Keratinocyte (primary cell): ENCODE results near the gene ITPR1.

Experiments
- EZH2 ChIP-seq: IDR thresholded peaks from one replicate; pipeline ENCODE4 v1.6.1; 2012; ENCODE audit warnings: inconsistent platforms, mild to moderate bottlenecking, low read length, moderate library complexity
- TF ChIP-seq, protein P1 (sequence below), 3 experiments: IDR thresholded peaks in 1 of 3; conservative IDR thresholded peaks in 1 of 3; optimal IDR thresholded peaks in 1 of 3; 2 replicates in 2 of 3; 3 replicates in 1 of 3; pipeline versions ENCODE3 to v1.5.1; 2011; ENCODE audit warnings: low read length in 3 of 3, mild to moderate bottlenecking in 3 of 3, moderate library complexity in 2 of 3, control low read depth in 1 of 3, inconsistent platforms in 1 of 3; ENCODE audit not compliant: insufficient read depth in 2 of 3; ENCODE audit errors: extremely low read depth in 1 of 3

DNA sequence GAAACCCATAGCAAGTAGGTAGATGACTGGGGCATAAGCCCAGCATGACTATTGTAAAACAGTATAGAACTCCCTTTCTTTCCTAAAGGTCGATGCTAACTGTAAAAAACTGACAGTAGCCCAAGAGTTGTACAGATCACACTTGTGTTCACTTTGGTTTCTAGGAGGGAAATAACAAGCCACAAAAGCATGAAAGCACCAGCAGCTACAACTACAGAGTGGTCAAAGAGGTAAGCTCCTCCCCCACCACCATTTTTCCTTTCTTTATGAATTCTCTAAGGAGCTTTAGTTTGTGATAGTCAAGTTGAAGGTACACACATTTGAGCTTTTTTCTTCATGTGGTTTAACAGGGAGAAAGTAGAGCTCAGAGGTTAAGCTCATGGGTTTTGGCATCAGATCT is 191.0 kb downstream of the ITPR1 start:
- TF ChIP-seq, protein P1, sequence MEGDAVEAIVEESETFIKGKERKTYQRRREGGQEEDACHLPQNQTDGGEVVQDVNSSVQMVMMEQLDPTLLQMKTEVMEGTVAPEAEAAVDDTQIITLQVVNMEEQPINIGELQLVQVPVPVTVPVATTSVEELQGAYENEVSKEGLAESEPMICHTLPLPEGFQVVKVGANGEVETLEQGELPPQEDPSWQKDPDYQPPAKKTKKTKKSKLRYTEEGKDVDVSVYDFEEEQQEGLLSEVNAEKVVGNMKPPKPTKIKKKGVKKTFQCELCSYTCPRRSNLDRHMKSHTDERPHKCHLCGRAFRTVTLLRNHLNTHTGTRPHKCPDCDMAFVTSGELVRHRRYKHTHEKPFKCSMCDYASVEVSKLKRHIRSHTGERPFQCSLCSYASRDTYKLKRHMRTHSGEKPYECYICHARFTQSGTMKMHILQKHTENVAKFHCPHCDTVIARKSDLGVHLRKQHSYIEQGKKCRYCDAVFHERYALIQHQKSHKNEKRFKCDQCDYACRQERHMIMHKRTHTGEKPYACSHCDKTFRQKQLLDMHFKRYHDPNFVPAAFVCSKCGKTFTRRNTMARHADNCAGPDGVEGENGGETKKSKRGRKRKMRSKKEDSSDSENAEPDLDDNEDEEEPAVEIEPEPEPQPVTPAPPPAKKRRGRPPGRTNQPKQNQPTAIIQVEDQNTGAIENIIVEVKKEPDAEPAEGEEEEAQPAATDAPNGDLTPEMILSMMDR (optimal IDR thresholded peaks at IDR 0.05 in 1 of 3, IDR thresholded peaks at IDR 0.05 in 1 of 3, conservative IDR thresholded peaks at IDR 0.05 in 1 of 3; ENCODE audit: extremely low read depth in 1 of 3, insufficient read depth in 2 of 3, low read length in 3 of 3): no peak
- no peak for TF ChIP-seq EZH2
